H1 (cell line): ENCODE measurements around the gene VSIG2. TPM values are rescaled to one million over a fixed set of nuclear protein-coding genes. Genes with fewer than 3 reads are reported as not detected.
A peak's percentile ranks its signal among the peaks of the same experiment; 100 is the strongest.

Source experiments
- CTBP2 ChIP-seq: IDR thresholded peaks from 2 replicates; pipeline ENCODE4 v1.7.0; 2011; ENCODE audit warnings: borderline replicate concordance, mild to moderate bottlenecking, moderate library complexity, mixed read lengths, low read length; ENCODE audit not compliant: insufficient read depth, insufficient read length
- HDAC2 ChIP-seq, 2 experiments: fragments of 300-600 bp in 1 of 2; sonication (generic) in 1 of 2; IDR thresholded peaks; 2 replicates each; pipeline ENCODE4 v1.6.1; 2011 to 2012; ENCODE audit warnings: low read depth in 2 of 2, low read length in 2 of 2, mild to moderate bottlenecking in 2 of 2, moderate library complexity in 2 of 2, borderline replicate concordance in 1 of 2, inconsistent platforms in 1 of 2
- HDAC6 ChIP-seq: IDR thresholded peaks from one replicate; pipeline ENCODE4 v1.7.1; 2012; ENCODE audit warnings: low read depth, mild to moderate bottlenecking, inconsistent platforms, low read length, moderate library complexity
- NANOG ChIP-seq: IDR thresholded peaks from 2 replicates; pipeline ENCODE4 v1.6.1; 2011; ENCODE audit warnings: low read length, low read depth, mild to moderate bottlenecking, inconsistent platforms; ENCODE audit not compliant: insufficient read depth, poor library complexity, severe bottlenecking
- PHF8 ChIP-seq: fragments of 200-600 bp; sonication (generic); conservative IDR thresholded peaks from 2 replicates; pipeline ENCODE4 v1.7.1; 2012; ENCODE audit warnings: low read depth, mild to moderate bottlenecking, inconsistent platforms, low read length, moderate library complexity
- RAD21 ChIP-seq, 2 experiments: IDR thresholded peaks in 1 of 2; conservative IDR thresholded peaks in 1 of 2; 2 replicates each; pipeline ENCODE4 v1.6.1; 2011; ENCODE audit warnings: low read depth in 2 of 2, low read length in 2 of 2, improper control_type of control experiment in 1 of 2, inconsistent platforms in 1 of 2, mild to moderate bottlenecking in 1 of 2, moderate library complexity in 1 of 2
- RBBP5 ChIP-seq: IDR thresholded peaks from 2 replicates; pipeline ENCODE4 v1.7.1; 2012; ENCODE audit warnings: low read depth, mild to moderate bottlenecking, inconsistent platforms, low read length, moderate library complexity, borderline replicate concordance
- RNF2 ChIP-seq: fragments of 200-900, 300-1000 bp; sonication (generic); IDR thresholded peaks from 2 replicates; pipeline ENCODE4 v1.7.1; 2016; ENCODE audit warnings: borderline replicate concordance, low read depth, mild to moderate bottlenecking, antibody characterized with exemption, low read length; ENCODE audit not compliant: poor library complexity, severe bottlenecking; ENCODE audit errors: missing control alignments
- TAF1 ChIP-seq: IDR thresholded peaks from 2 replicates; pipeline ENCODE4 v1.6.1; 2011; ENCODE audit warnings: mild to moderate bottlenecking, low read depth, low read length
- TCF12 ChIP-seq: IDR thresholded peaks from 2 replicates; pipeline ENCODE4 v1.6.1; 2011; ENCODE audit warnings: low read depth, mild to moderate bottlenecking, low read length
- polyA plus RNA-seq, 7 experiments: library from polyadenylated mRNA; depleted of rRNA in 3 of 7; stranded (reverse) in 5 of 7; unstranded in 2 of 7; fragments of >200 nt in 5 of 7; fragments of 200-250 nt in 2 of 7; gene quantifications; 1 replicate in 5 of 7; 2 replicates in 1 of 7; 4 replicates in 1 of 7; pipeline versions ENCODE4 v1.2.1 to v1.2.3, GENCODE V29; 2011 to 2013; ENCODE audit warnings: missing spikeins in 2 of 7, mixed read lengths in 2 of 7
- total RNA-seq: library from RNA; stranded (reverse); fragmentation: NEBNext Ultra II Directional; extraction: Animal tissue kit (Norgen Biotek cat#: 25700); gene quantifications from 2 replicates; pipeline ENCODE4 v1.2.1, GENCODE V29; 2021

Gene VSIG2
- total and polyA plus RNA-seq, 2 of the 8 experiments (the other 6 are each of a cell fraction or from before 2014, with no cell fraction given), result 0.18 TPM; not detected in 1

GRCh38 chr11:124739479-124740276 lies 12.4 kb downstream of the VSIG2 start, which contains the start of gene NRGN (continued):
- no peak for TF ChIP-seq TCF12
- no peak for TF ChIP-seq CTBP2
- TF ChIP-seq RBBP5, result no peak; the same call in 1 of the 2 replicates
- no peak for TF ChIP-seq PHF8
- TF ChIP-seq HDAC2 (IDR thresholded peaks at IDR 0.05; ENCODE audit: borderline replicate concordance in 1 of 2, low read depth in 2 of 2, low read length in 2 of 2), result no peak
- TF ChIP-seq RAD21 (IDR thresholded peaks at IDR 0.05 in 1 of 2, conservative IDR thresholded peaks at IDR 0.05 in 1 of 2; ENCODE audit: low read depth in 2 of 2, low read length in 2 of 2), result no peak
- TF ChIP-seq RNF2, result no peak
- TF ChIP-seq NANOG, result no peak
- no peak for TF ChIP-seq HDAC6
- TF ChIP-seq TAF1, result 0 out of 2 replicates have a peak, but pooled peaks have one; percentile 21
